H9 (cell line): ENCODE results near the gene ARHGAP15. TPM values are rescaled to one million over a fixed set of nuclear protein-coding genes. Genes with fewer than 3 reads are reported as not detected.

Experiments
- DNase-seq: peaks from one replicate; pipeline ENCODE4 v3.0.0-alpha.2; 2017
- H2AFZ ChIP-seq: one replicate; pipeline ENCODE4 v1.6.1; 2013; ENCODE audit warnings: mild to moderate bottlenecking, low read length, control low read depth, moderate library complexity
- H2AK5ac ChIP-seq: 2 replicates; pipeline ENCODE4 v1.6.1; 2013; ENCODE audit warnings: low read length, control low read depth, mixed read lengths; ENCODE audit not compliant: insufficient read length
- H2BK120ac ChIP-seq: one replicate; pipeline ENCODE4 v1.6.1; 2013; ENCODE audit warnings: low read depth, mild to moderate bottlenecking, low read length, control low read depth, inconsistent platforms; ENCODE audit not compliant: poor library complexity, severe bottlenecking
- H2BK12ac ChIP-seq: 2 replicates; pipeline ENCODE4 v1.6.1; 2013; ENCODE audit warnings: low read length, control low read depth, mixed read lengths, low read depth; ENCODE audit not compliant: insufficient read length
- H2BK15ac ChIP-seq: 2 replicates; pipeline ENCODE4 v1.6.1; 2013; ENCODE audit warnings: low read depth, low read length, control low read depth
- H2BK20ac ChIP-seq: one replicate; pipeline ENCODE4 v1.6.1; 2013; ENCODE audit warnings: low read depth, mild to moderate bottlenecking, low read length, control low read depth, inconsistent platforms; ENCODE audit not compliant: poor library complexity, severe bottlenecking
- H2BK5ac ChIP-seq: 2 replicates; pipeline ENCODE4 v1.6.1; 2013; ENCODE audit warnings: low read length, control low read depth, mixed read lengths; ENCODE audit not compliant: insufficient read length
- H3K14ac ChIP-seq: 2 replicates; pipeline ENCODE4 v1.6.1; 2013; ENCODE audit warnings: low read length, control low read depth; ENCODE audit not compliant: insufficient read depth
- H3K18ac ChIP-seq: 2 replicates; pipeline ENCODE4 v1.6.1; 2013; ENCODE audit warnings: low read depth, mild to moderate bottlenecking, mixed read lengths, low read length, control low read depth; ENCODE audit not compliant: insufficient read length
- H3K23ac ChIP-seq: 2 replicates; pipeline ENCODE4 v1.6.1; 2013; ENCODE audit warnings: low read length, control low read depth, mixed read lengths, low read depth; ENCODE audit not compliant: insufficient read length
- H3K23me2 ChIP-seq: 2 replicates; pipeline ENCODE4 v1.6.1; 2013; ENCODE audit warnings: low read depth, mild to moderate bottlenecking, mixed read lengths, low read length, control low read depth; ENCODE audit not compliant: insufficient read length, poor library complexity, severe bottlenecking
- H3K27ac ChIP-seq: 2 replicates; pipeline ENCODE4 v1.5.1; 2013; ENCODE audit warnings: low read length, control low read depth, mixed read lengths, low read depth; ENCODE audit not compliant: insufficient read length
- H3K27me3 ChIP-seq: 2 replicates; pipeline ENCODE4 v1.6.1; 2013; ENCODE audit warnings: low read length, control low read depth, inconsistent platforms; ENCODE audit not compliant: insufficient read depth
- H3K4ac ChIP-seq: 2 replicates; pipeline ENCODE4 v1.6.1; 2013; ENCODE audit warnings: low read depth, mild to moderate bottlenecking, control low read depth, inconsistent platforms, low read length, moderate library complexity
- H3K4me1 ChIP-seq: 2 replicates; pipeline ENCODE4 v1.6.1; 2013; ENCODE audit warnings: low read length, control low read depth, inconsistent platforms; ENCODE audit not compliant: insufficient read depth
- H3K4me2 ChIP-seq: 2 replicates; pipeline ENCODE4 v1.6.1; 2013; ENCODE audit warnings: low read length, control low read depth, mixed read lengths; ENCODE audit not compliant: insufficient read length, insufficient read depth
- H3K56ac ChIP-seq: 2 replicates; pipeline ENCODE4 v1.6.1; 2013; ENCODE audit warnings: low read depth, mild to moderate bottlenecking, mixed read lengths, low read length, control low read depth; ENCODE audit not compliant: insufficient read length
- H3K79me1 ChIP-seq: 2 replicates; pipeline ENCODE4 v1.6.1; 2013; ENCODE audit warnings: low read depth, mild to moderate bottlenecking, moderate library complexity, low read length, control low read depth, inconsistent platforms; ENCODE audit not compliant: insufficient read depth, poor library complexity, severe bottlenecking
- H3K79me2 ChIP-seq: 2 replicates; pipeline ENCODE4 v1.6.1; 2013; ENCODE audit warnings: low read length, control low read depth, inconsistent platforms; ENCODE audit not compliant: insufficient read depth
- H3K9ac ChIP-seq: 2 replicates; pipeline ENCODE4 v1.6.1; 2013; ENCODE audit warnings: low read length, control low read depth, mixed read lengths; ENCODE audit not compliant: insufficient read length; ENCODE audit errors: extremely low read depth
- H3K9me3 ChIP-seq: one replicate; pipeline ENCODE4 v1.6.1; 2013; ENCODE audit warnings: low read depth, low read length, inconsistent platforms; ENCODE audit not compliant: control insufficient read depth
- H3T11ph ChIP-seq: one replicate; pipeline ENCODE4 v1.6.1; 2013; ENCODE audit warnings: mild to moderate bottlenecking, low read length, control low read depth, inconsistent platforms
- H4K20me1 ChIP-seq: one replicate; pipeline ENCODE4 v1.6.1; 2013; ENCODE audit not compliant: control insufficient read depth, insufficient read length, insufficient read depth
- H4K5ac ChIP-seq: 2 replicates; pipeline ENCODE4 v1.6.1; 2013; ENCODE audit warnings: low read depth, mild to moderate bottlenecking, mixed read lengths, low read length, control low read depth; ENCODE audit not compliant: insufficient read length
- H4K8ac ChIP-seq: replicated peaks from 2 replicates; pipeline ENCODE4 v1.6.1; 2013; ENCODE audit warnings: low read length, control low read depth, mixed read lengths, low read depth; ENCODE audit not compliant: insufficient read length
- H4K91ac ChIP-seq: 2 replicates; pipeline ENCODE4 v1.6.1; 2013; ENCODE audit warnings: low read depth, mild to moderate bottlenecking, moderate library complexity, mixed read lengths, low read length, control low read depth; ENCODE audit not compliant: insufficient read length
- H3K27ac Mint-ChIP-seq, 3 experiments: 2 replicates in 2 of 3; 3 replicates in 1 of 3; pipeline ENCODE4 v1.8.0; 2020 to 2021; ENCODE audit warnings: mixed read lengths in 3 of 3, mild to moderate bottlenecking in 1 of 3, moderate library complexity in 1 of 3
- H3K27me3 Mint-ChIP-seq: 2 replicates; pipeline ENCODE4 v1.8.0; 2021; ENCODE audit warnings: low read depth, mild to moderate bottlenecking, moderate library complexity, mixed read lengths
- H3K36me3 Mint-ChIP-seq, 3 experiments: 2 replicates in 2 of 3; 3 replicates in 1 of 3; pipeline ENCODE4 v1.8.0; 2020 to 2021; ENCODE audit warnings: low read depth in 3 of 3, mixed read lengths in 3 of 3; ENCODE audit not compliant: insufficient read depth in 1 of 3
- H3K4me1 Mint-ChIP-seq, 2 experiments: 2 replicates each; pipeline ENCODE4 v1.8.0; 2020; ENCODE audit warnings: mixed read lengths in 2 of 2
- H3K4me3 Mint-ChIP-seq, 2 experiments: 2 replicates in 1 of 2; 3 replicates in 1 of 2; pipeline ENCODE4 v1.8.0; 2020 to 2021; ENCODE audit warnings: mild to moderate bottlenecking in 2 of 2, mixed read lengths in 2 of 2, moderate library complexity in 1 of 2
- H3K9me3 Mint-ChIP-seq, 2 experiments: 2 replicates in 1 of 2; 3 replicates in 1 of 2; pipeline ENCODE4 v1.8.0; 2020; ENCODE audit warnings: mild to moderate bottlenecking in 2 of 2, mixed read lengths in 2 of 2, moderate library complexity in 1 of 2
- CTCF ChIP-seq: fragments of 200-600 bp; sonication (generic); conservative IDR thresholded peaks from 3 replicates; pipeline ENCODE4 v1.8.0; 2021; ENCODE audit warnings: antibody characterized with exemption, mild to moderate bottlenecking
- WGBS: extraction: QIAGEN DNeasy Blood & Tissue Kit; methylation state at CpG from one replicate; pipeline ENCODE4 v1.1.7; 2013; ENCODE audit warnings: missing lambda C conversion rate, low lambda C conversion rate, mixed read lengths; ENCODE audit not compliant: insufficient read length; ENCODE audit errors: extremely low coverage; 5-methylcytosine and 5-hydroxymethylcytosine counted together
- total RNA-seq: library from RNA; stranded (reverse); gene quantifications from 2 replicates; pipeline ENCODE4 v1.2.1, GENCODE V29; 2021

The ARHGAP15 gene
- total RNA-seq, 1 experiment from 2014 or later, result not detected

DNA sequence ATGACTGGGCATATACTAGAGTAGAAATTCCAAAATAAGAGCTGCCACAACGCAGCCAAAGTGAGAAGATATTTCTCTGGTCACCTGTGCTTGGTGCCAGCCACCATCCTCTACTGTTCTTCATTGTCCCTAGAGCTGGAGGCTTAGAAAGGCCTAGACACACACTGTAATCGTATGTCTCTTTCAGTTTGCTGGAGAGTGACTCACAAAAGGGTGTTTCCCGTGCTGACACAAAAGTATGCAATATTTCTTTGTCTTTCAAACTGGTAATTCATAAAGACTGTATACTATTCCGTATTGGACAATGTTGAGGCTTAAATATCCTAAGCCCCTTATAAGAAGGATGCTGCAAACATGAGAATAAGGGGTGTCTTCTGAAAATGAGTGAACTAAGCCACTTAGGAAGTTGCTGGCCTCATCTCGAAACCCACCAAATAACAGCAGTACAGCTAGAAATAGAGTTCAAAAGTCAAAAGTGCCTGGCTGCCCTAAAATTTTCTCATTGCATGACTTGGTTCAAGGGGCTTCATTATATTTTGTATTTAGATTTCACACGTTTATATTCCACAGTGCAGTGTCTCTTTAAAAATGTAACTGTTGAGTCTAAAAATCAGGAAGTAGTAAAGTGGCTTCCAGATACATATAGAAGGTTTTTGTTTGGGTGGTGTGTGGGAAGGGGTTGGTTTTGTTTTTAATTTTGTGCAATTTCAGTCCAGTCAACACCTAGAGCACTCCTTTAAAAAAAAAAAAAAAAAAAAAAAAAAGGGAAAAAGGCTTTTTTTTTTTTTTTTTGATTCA, 601.1 kb downstream of the ARHGAP15 start:
- H3K23me2 ChIP-seq, result no peaks in the 10 kb centered on the region
- H3K14ac ChIP-seq, result no peak overlapping the region
- TF ChIP-seq CTCF, result no peak
- no peaks in the 10 kb centered on the region for H3K27me3 ChIP-seq
- H2BK20ac ChIP-seq, result no peak overlapping the region
- no CpG with 5 or more reads among the region's 6 CpGs for WGBS
- H3K79me2 ChIP-seq, result no peaks in the 10 kb centered on the region
- no peaks in the 10 kb centered on the region for H3K4me1 ChIP-seq
- no peaks in the 10 kb centered on the region for H3K9me3 ChIP-seq
- no peak overlapping the region for H2AFZ ChIP-seq
- no peak overlapping the region for H3K4ac ChIP-seq
- H4K8ac ChIP-seq, result no peak overlapping the region
- no peak overlapping the region for H2BK12ac ChIP-seq
- DNase-seq, result no peak
- Mint-ChIP-seq H3K36me3 (no peaks in the 10 kb centered on the region), H3K4me1 (peaks cover 6 to 17% of the 10 kb centered on the region in 2 experiments), H3K4me3 (no peak overlapping the region), H3K27ac (no peak overlapping the region), H3K27me3 (no peaks in the 10 kb centered on the region), H3K9me3 (no peaks in the 10 kb centered on the region)
- H3K9ac ChIP-seq, result no peak overlapping the region
- no peaks in the 10 kb centered on the region for H4K20me1 ChIP-seq
- H3K18ac ChIP-seq, result no peak overlapping the region
- H2BK120ac ChIP-seq, result no peak overlapping the region
- no peak overlapping the region for H3K23ac ChIP-seq
- H4K5ac ChIP-seq, result no peak overlapping the region
- H3K79me1 ChIP-seq, result no peaks in the 10 kb centered on the region
- H2BK5ac ChIP-seq, result no peak overlapping the region
- H2AK5ac ChIP-seq, result no peak overlapping the region
- no peak overlapping the region for H3K4me2 ChIP-seq
- no peak overlapping the region for H4K91ac ChIP-seq
- no peak overlapping the region for H2BK15ac ChIP-seq
- no peak overlapping the region for H3K27ac ChIP-seq
- H3T11ph ChIP-seq, result no peak overlapping the region
- H3K56ac ChIP-seq, result no peak overlapping the region
